ENCODE measurements around the gene RUNX1. TPM values are rescaled to one million over a fixed set of nuclear protein-coding genes. Genes with fewer than 3 reads are reported as not detected.

The RUNX1 gene
- polyA plus RNA-seq, 12 donors = 3.6 to 18.8 (median 6.9) TPM; not detected in 1

GRCh38 chr21:34858559-34858958, 190.5 kb downstream of the RUNX1 start:
- no peak for DNase-seq

DNA sequence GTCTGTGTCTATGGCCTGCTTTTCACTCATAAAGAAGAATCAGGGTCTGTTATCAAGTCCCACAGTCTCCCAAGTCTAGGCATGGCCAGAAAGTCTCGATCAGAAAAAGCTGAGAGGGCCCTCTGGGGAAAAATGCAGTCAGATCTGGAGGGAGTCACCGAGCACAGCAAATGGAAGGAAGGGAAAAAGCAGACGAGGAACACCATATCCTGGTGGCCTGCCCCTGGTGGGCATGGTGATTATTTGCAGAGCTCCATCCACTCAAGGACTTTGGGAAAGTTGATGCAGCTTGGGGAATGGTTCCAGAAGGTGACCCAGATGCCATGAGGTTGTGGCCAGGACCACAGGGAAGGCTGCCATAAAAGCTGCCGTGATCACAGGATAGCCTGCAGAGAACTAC, 191.2 kb downstream of the RUNX1 start:
- DNase-seq = no peak

- DNase-seq = no peak
These were observed 191.9 kb downstream of the RUNX1 start for GRCh38 chr21:34857122-34857713.

- DNase-seq = no peak
These were observed 196.7 kb downstream of the RUNX1 start for GRCh38 chr21:34852448-34852847.

GRCh38 chr21:34850166-34850690, 198.9 kb downstream of the RUNX1 start:
- DNase-seq = no peak

GRCh38 chr21:34846601-34847112, 202.4 kb downstream of the RUNX1 start:
- DNase-seq = no peak

- no peak for DNase-seq
These were observed 203.3 kb downstream of the RUNX1 start for GRCh38 chr21:34845521-34846451.

DNA sequence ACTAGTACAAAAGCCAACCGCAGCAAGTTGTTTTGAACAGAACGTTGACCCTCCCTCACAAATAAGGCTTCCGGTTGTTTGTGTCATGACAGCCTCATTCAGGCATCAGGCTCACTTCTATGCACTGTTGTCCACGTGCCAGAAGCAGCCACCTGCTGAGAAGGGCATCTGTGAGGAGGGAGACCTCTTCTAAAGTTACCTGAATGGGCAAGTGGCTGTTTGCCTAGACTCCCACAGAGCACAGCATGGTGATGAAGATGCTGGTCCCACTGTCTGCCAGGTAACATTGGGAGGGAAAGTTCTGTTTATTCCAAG, 204.2 kb downstream of the RUNX1 start:
- DNase-seq = no peak

- no peak for DNase-seq
These were observed 204.8 kb downstream of the RUNX1 start for GRCh38 chr21:34844013-34844923.

DNA sequence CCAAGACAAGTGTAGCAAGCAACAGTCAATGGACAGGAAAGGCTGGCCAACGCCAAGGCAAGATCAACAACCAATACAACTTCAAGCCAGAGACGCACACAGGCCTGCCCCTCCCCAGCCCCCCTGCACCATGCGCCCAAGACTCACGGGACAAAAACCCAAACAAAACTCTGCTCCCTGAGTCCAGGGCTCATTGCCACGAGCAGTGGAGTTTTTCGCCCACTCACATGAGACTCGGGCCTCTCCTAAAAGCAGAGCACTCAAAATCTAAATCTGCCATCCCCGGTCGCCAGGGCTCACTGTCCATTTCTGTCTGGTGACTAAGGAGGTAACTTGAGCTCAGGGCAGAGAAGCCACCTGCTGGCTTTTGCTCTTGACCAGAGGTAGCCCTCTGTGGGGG, 205.5 kb downstream of the RUNX1 start:
- no peak for DNase-seq

- DNase-seq = no peak
These were observed 207.9 kb downstream of the RUNX1 start for GRCh38 chr21:34841154-34841553.

- no peak for DNase-seq
These were observed 208.4 kb downstream of the RUNX1 start for GRCh38 chr21:34840693-34841092.

GRCh38 chr21:34838956-34839820, 209.9 kb downstream of the RUNX1 start:
- no peak for DNase-seq

- no peak for DNase-seq
These were observed 212.1 kb downstream of the RUNX1 start for GRCh38 chr21:34836933-34837505.

DNA sequence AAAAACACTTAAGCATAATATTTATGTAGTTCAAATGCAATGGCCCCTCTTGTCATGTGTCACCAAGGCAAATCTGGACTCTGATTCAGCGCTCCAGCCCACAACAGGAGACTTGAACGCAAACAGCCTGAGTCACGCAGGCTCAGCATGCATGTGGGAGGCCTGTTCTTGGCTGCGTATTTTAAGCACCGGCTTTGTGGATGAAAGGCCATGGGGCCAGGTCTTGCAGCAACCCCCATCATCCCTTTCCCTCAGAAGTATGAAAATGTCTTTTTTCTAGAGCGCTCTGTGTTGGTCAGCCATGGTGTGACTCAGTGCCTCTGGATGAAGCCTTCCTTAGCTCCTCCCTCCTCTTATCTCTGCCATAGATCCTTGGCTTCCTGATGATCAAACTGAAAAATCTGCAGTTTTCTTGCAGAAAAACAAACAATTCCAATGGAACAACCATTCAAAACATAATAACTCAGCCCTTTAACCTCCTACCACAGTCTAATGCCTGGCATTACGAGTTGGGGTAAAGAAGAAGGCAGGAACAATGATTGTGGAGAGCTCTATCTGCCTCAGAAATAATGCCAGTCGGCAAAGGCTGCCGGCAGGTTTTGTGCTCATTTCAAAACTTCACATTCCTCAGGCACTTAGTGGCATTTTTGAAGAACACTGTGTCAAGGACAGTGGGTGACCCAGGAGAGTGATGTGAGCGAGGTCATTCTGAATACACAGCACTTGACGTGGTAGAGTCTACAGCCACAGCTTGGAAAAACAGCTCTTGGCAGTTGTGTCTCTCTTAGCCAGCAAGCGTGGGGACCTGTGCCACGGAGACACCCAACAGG, 212.8 kb downstream of the RUNX1 start:
- no peak for DNase-seq

DNA sequence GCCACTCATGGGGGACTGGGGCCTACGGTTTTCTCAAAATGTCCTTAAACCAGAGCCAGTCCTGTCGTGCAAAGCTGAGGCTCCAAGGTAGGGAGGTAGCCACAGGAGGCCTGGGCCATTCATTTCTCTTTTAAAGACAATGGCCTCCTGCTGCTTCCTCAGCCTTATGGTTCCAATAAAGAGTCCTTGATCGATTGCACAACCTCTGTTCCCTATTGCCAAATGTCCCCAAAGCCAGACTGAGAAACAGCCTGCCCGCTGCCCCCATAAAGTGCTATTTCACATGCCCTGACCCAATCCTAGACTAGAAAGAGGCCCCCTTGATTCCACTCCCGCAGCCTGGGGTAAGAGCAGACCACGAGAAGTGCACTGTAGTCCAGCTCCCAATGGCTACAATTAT, 213.6 kb downstream of the RUNX1 start:
- DNase-seq = no peak

GRCh38 chr21:34834852-34835501, 214.1 kb downstream of the RUNX1 start:
- DNase-seq = no peak

DNA sequence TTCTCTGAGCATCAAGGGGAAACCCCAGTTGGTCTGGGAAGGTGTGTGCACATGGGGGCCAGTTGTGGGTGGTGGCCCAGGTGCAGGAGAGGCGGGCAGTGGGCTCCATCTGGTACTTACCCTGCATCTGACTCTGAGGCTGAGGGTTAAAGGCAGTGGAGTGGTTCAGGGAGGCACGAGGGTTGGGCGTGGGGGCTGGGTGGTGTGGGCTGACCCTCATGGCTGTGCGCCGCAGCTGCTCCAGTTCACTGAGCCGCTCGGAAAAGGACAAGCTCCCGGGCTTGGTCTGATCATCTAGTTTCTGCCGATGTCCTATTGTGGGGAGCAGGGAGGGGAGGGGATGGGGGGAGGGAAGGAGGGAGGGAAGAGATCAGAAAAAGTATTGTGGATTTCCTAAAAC, 214.8 kb downstream of the RUNX1 start:
- DNase-seq = no peak

DNA sequence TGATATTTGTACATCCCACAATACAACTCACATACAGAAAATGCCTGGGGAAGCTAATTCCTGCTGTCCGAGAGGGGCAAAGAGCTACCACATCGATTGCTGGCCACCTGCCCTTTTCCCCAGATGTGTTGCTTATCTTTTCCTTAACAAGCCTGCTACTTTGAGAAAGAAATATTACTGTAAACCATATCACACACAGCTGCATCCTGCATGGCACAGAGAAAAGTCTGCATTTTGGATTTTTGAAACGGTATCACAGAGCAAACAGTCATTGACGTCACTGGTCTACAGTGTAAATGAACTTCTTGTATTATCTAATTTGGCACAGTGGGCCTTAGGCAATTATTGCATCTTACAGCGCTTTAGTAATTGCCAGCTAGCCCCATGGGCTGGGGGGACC, 215.6 kb downstream of the RUNX1 start:
- no peak for DNase-seq

All from muscle of arm (tissue), 12 donors.